Measurements from ENCODE around the gene IQUB.
A peak's percentile ranks its signal among the peaks of the same experiment; 100 is the strongest.
"Not testable (repeated sequence)": the region's sequence is repeated elsewhere in the genome, so short reads cannot be mapped to it uniquely, and the experiment has no call there.

Gene IQUB

GRCh38 chr7:123494193-123494796 lies 40.1 kb downstream of the IQUB start:
- DNase-seq (ENCODE audit: low spot score) (peak; percentile 53), FAIRE-seq (peak; percentile 91)

GRCh38 chr7:123492485-123492884 lies 41.9 kb downstream of the IQUB start:
- FAIRE-seq (no peak), DNase-seq (ENCODE audit: low spot score) (no peak)

- no peak for FAIRE-seq
- no peak for DNase-seq (ENCODE audit: low spot score)
Observed at GRCh38 chr7:123485721-123486120, 48.7 kb downstream of the IQUB start.

- FAIRE-seq, result no peak
Observed at GRCh38 chr7:123485187-123485586, 49.2 kb downstream of the IQUB start.

GRCh38 chr7:123484199-123484598 lies 50.2 kb downstream of the IQUB start:
- no peak for FAIRE-seq
- DNase-seq (ENCODE audit: low spot score), result no peak

More at GRCh38 chr7:123485187-123485586, 49.2 kb downstream of the IQUB start:
- no peak for DNase-seq (ENCODE audit: low spot score)

GRCh38 chr7:123480107-123480506 lies 54.3 kb downstream of the IQUB start:
- no peak for DNase-seq (ENCODE audit: low spot score)

GRCh38 chr7:123478056-123478455 lies 56.3 kb downstream of the IQUB start:
- FAIRE-seq; DNase-seq (ENCODE audit: low spot score): not testable (repeated sequence)

More at GRCh38 chr7:123480107-123480506, 54.3 kb downstream of the IQUB start:
- FAIRE-seq, result no peak

GRCh38 chr7:123472750-123473445 lies 61.5 kb downstream of the IQUB start:
- FAIRE-seq, result no peak
- DNase-seq (ENCODE audit: low spot score), result no peak

- DNase-seq (ENCODE audit: low spot score), result no peak
- FAIRE-seq, result no peak
Observed at GRCh38 chr7:123472327-123472726, 62.1 kb downstream of the IQUB start.

- no peak for FAIRE-seq
- no peak for DNase-seq (ENCODE audit: low spot score)
Observed at GRCh38 chr7:123468303-123468702, 66.1 kb downstream of the IQUB start.

- FAIRE-seq, result peak; percentile 72
- DNase-seq (ENCODE audit: low spot score), result no peak
Observed at GRCh38 chr7:123463890-123464289, 70.5 kb downstream of the IQUB start.

- DNase-seq (ENCODE audit: low spot score) (peak; percentile 95), FAIRE-seq (peak; percentile 98)
Observed at GRCh38 chr7:123460616-123461015, 73.8 kb downstream of the IQUB start.

GRCh38 chr7:123455965-123456470 lies 78.4 kb downstream of the IQUB start:
- DNase-seq (ENCODE audit: low spot score), result no peak
- peak; percentile 72 for FAIRE-seq

- FAIRE-seq (no peak), DNase-seq (ENCODE audit: low spot score) (no peak)
Observed at GRCh38 chr7:123440101-123440548, 94.3 kb downstream of the IQUB start.

- DNase-seq (ENCODE audit: low spot score) (no peak), FAIRE-seq (no peak)
Observed at GRCh38 chr7:123439191-123439590, 95.2 kb downstream of the IQUB start.

GRCh38 chr7:123437447-123437995 lies 96.9 kb downstream of the IQUB start:
- DNase-seq (ENCODE audit: low spot score), result peak; percentile 41
- FAIRE-seq, result no peak

- FAIRE-seq, result no peak
Observed at GRCh38 chr7:123435080-123435700, 99.2 kb downstream of the IQUB start.

GRCh38 chr7:123433665-123434064 lies 100.7 kb downstream of the IQUB start:
- DNase-seq (ENCODE audit: low spot score) (no peak), FAIRE-seq (no peak)

More at GRCh38 chr7:123435080-123435700, 99.2 kb downstream of the IQUB start:
- no peak for DNase-seq (ENCODE audit: low spot score)

GRCh38 chr7:123432601-123433000 lies 101.8 kb downstream of the IQUB start:
- FAIRE-seq (peak; percentile 56), DNase-seq (ENCODE audit: low spot score) (peak; percentile 21)

- no peak for FAIRE-seq
- no peak for DNase-seq (ENCODE audit: low spot score)
Observed at GRCh38 chr7:123431075-123431614, 103.2 kb downstream of the IQUB start.

GRCh38 chr7:123425246-123425645 lies 109.1 kb downstream of the IQUB start:
- no peak for DNase-seq (ENCODE audit: low spot score)
- no peak for FAIRE-seq

- no peak for DNase-seq (ENCODE audit: low spot score)
- FAIRE-seq, result no peak
Observed at GRCh38 chr7:123424463-123424862, 109.9 kb downstream of the IQUB start.
